ENCODE data around the gene KIF3A.

Gene KIF3A

DNA sequence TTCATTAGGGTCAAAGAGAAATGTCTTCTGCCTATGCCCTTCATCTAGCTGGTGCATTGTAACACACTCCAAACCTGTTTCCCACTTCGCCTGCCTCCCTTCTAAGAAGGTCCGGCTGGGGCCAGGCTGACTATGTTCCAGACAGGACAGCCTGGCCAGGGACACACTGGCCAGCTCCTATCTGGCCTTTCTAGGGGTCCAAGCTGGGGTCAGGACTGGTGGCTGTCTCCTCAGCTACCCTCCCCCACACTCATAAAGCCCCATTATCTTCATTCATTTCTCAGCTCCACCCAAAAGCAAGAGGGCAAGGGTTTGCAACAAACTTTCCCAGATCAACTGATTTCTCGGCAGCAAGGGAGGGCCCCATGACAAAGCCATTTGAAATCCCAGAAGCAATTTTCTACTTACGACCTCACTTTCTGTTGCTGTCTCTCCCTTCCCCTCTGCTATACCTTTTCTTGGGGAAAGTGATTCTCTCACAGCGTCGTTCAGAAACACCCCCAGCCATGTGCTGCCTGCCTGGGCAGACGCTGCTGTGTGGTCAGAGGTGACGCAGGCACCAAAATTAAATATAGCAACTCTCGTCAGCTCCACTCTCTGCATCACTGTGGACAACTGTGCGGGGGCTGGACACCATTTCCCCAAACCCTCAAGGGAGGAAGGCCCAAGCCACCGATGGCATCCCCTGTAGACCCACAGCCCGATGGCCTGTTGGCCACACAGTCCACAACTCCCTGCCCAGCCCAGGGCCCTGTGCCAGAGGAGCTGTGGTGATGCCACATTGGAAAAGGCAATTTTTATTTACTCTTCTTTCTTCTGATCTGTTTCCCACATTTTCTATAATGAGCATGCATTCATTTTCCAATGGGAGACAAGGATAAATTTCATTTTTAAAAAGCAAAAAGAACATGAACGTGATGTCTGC lies 73.3 kb downstream of the KIF3A start:
- TF ChIP-seq, protein P1, sequence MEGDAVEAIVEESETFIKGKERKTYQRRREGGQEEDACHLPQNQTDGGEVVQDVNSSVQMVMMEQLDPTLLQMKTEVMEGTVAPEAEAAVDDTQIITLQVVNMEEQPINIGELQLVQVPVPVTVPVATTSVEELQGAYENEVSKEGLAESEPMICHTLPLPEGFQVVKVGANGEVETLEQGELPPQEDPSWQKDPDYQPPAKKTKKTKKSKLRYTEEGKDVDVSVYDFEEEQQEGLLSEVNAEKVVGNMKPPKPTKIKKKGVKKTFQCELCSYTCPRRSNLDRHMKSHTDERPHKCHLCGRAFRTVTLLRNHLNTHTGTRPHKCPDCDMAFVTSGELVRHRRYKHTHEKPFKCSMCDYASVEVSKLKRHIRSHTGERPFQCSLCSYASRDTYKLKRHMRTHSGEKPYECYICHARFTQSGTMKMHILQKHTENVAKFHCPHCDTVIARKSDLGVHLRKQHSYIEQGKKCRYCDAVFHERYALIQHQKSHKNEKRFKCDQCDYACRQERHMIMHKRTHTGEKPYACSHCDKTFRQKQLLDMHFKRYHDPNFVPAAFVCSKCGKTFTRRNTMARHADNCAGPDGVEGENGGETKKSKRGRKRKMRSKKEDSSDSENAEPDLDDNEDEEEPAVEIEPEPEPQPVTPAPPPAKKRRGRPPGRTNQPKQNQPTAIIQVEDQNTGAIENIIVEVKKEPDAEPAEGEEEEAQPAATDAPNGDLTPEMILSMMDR (conservative IDR thresholded peaks at IDR 0.05; ENCODE audit: low read depth, low read length), result no peak
- no peak for DNase-seq (ENCODE audit: low read depth)
- no peak overlapping the region for H3K4me3 ChIP-seq (ENCODE audit: low read depth, low read length)

DNA sequence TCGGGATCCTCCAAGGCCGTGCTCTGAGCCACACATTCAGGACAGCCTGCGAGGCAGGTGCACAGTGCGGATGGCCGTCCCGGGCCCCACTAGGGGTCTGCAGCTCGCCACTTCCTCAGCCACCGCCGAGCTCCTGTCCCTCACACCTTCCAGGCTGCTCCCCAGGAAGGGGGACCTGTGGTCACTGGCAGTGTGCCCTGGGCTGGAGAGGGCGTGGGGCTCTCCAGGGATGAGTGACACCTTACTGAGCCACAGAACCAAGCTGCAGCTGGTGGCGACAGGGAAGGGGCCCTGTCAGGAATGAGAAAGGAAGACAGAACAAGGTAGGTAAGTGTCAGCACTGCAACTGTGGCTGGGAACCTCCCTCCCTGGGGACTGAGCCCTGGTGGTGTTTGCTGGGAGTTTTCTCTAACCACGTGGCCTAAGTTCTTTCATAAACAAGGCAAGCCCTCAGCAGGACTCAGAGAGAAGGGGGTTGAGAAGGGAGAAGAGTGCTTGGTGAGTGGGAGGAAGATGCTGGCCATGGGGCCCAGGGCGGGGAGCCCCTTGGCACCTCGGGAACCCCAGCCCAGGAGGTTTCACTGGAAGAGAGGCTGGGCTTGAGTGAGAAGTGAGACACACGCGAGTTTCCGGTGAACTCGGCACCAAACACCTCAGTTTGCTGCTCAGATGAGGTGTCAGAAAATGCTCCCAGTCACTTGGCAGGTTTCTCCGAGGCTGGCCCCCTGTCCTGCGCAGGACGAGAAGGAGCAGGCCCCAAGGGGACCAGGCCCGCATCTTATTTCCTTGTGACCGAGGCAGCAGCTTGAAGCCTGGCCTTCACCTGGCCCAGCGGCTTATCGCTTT lies 74.2 kb downstream of the KIF3A start:
- H3K4me3 ChIP-seq (ENCODE audit: low read depth, low read length), result no peak overlapping the region
- peak; percentile 47 for DNase-seq (ENCODE audit: low read depth)
- TF ChIP-seq, protein P1 (conservative IDR thresholded peaks at IDR 0.05; ENCODE audit: low read depth, low read length), result peak; percentile 25

DNA sequence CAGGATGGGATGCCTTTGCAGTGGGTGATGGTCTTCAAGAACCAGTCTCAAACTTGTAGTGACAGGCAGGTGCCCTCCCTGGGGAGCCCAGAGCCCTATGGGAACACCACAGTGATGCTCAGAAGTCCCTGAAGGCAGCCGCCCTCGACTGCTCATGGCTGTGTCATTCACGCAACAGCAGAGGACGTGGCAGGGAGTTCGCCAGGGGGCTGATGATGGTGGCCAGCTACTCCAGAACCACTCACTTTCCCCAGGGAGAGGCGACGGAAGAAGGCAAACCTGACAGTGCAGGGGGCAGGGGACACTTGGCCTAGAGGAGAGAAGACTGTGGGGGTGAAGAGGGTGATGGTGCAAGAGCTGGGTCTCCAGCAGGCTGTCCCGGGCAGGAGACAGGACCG lies 75.3 kb downstream of the KIF3A start:
- no peak overlapping the region for H3K4me3 ChIP-seq (ENCODE audit: low read depth, low read length)
- TF ChIP-seq, protein P1 (conservative IDR thresholded peaks at IDR 0.05; ENCODE audit: low read depth, low read length), result no peak
- no peak for DNase-seq (ENCODE audit: low read depth)

DNA sequence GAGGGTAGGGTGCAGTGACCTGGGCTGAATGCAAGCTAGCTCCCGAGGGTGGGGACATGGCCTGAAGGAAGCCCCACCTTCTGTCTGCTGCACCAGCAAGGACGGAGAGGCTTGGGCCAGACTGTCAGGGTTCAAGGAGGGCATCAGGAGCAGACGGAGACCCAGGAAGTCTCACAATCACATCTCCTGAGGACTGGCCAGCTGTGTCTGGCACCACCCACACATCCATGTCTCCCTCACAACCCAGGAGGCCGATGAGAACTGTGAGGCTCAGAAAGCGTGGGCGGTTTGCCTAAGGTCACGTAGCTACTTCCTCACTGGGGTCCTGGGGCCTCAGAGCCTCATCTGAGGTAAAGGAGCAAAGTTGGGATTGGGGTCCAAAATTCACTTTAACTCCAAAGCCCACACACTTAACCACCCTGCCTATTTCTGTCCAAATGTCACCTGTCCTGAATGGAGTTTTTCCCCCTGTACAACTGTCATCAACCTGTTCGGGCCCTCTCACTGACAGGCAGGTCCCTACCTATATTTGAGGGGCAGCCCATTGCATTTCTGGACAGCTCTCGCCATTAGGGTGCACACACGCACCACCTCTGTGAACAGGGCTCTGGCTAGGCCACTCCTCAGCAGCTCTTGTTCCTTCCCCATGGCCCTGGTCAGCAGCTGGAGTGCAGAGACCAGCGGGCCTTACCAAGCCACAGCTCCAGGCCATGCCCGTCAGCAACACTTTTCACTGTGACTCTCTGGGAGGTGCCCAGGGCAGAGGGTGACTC lies 75.9 kb downstream of the KIF3A start:
- H3K4me3 ChIP-seq (ENCODE audit: low read depth, low read length), result no peak overlapping the region
- TF ChIP-seq, protein P1 (conservative IDR thresholded peaks at IDR 0.05; ENCODE audit: low read depth, low read length), result peak; percentile 31
- DNase-seq (ENCODE audit: low read depth), result peak; percentile 48

DNA sequence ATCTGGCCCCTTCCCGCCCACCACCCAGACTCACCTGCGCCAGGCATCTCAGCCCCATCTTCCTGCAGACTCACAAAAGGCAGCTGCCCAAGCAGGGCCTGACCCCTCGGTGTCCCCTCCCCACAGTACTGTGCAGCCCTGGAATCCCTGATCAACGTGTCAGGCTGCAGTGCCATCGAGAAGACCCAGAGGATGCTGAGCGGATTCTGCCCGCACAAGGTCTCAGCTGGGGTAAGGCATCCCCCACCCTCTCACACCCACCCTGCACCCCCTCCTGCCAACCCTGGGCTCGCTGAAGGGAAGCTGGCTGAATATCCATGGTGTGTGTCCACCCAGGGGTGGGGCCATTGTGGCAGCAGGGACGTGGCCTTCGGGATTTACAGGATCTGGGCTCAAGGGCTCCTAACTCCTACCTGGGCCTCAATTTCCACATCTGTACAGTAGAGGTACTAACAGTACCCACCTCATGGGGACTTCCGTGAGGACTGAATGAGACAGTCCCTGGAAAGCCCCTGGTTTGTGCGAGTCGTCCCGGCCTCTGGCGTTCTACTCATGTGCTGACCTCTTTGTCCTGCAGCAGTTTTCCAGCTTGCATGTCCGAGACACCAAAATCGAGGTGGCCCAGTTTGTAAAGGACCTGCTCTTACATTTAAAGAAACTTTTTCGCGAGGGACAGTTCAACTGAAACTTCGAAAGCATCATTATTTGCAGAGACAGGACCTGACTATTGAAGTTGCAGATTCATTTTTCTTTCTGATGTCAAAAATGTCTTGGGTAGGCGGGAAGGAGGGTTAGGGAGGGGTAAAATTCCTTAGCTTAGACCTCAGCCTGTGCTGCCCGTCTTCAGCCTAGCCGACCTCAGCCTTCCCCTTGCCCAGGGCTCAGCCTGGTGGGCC lies 77.5 kb downstream of the KIF3A start:
- no peak for DNase-seq (ENCODE audit: low read depth)
- TF ChIP-seq, protein P1 (conservative IDR thresholded peaks at IDR 0.05; ENCODE audit: low read depth, low read length), result no peak
- no peak overlapping the region for H3K4me3 ChIP-seq (ENCODE audit: low read depth, low read length)
